ENCODE measurements around the gene MIER3.

Gene MIER3

DNA sequence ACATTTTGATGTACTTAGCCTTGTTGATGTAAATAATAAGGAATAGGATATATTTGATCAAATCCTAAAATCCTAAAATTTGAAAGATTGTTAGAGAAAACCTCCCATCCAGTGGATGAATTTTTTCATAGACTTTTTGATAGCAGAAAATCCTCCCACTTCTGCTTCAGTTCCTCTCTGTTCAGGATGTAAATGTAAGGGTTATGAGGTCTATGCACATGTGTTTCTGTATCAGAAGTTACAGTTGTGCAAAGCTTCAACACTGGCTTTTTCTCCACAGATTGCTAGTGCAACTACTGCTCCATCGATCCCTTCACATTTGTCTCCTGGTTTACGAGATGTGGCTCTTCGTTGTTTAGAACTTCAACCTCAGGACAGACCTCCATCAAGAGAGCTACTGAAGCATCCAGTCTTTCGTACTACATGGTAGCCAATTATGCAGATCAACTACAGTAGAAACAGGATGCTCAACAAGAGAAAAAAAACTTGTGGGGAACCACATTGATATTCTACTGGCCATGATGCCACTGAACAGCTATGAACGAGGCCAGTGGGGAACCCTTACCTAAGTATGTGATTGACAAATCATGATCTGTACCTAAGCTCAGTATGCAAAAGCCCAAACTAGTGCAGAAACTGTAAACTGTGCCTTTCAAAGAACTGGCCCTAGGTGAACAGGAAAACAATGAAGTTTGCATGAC, 58.5 kb downstream of the MIER3 start:
- DNase-seq = no peak

DNA sequence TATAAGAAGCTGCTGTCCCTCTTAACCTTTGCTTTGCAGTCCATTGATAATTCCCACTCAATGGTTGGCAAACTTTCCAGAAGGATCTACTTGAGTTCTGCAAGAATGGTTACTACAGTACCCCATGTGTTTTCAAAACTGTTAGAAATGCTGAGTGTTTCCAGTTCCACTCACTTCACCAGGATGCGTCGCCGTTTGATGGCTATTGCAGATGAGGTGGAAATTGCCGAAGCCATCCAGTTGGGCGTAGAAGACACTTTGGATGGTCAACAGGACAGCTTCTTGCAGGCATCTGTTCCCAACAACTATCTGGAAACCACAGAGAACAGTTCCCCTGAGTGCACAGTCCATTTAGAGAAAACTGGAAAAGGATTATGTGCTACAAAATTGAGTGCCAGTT, 70.4 kb downstream of the MIER3 start:
- DNase-seq = no peak

DNA sequence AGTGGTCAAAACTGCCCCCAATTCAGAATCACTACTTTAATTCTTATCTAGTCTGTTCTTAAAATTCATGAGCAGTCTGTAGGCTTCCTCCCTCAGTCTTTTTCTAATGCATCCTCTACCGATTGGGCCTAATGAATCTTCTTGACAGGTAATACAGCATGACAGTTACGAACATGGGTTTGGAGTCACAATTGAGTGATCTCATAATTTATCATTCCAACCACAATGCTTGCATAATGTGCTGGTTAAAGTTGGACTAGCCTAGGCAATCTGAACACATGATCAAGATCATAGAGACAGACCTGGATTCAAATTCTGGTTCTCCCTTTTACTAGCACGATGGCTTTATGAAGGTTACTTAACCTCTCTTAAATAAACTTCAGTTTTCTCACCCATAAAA, 75.6 kb downstream of the MIER3 start:
- DNase-seq = no peak

DNA sequence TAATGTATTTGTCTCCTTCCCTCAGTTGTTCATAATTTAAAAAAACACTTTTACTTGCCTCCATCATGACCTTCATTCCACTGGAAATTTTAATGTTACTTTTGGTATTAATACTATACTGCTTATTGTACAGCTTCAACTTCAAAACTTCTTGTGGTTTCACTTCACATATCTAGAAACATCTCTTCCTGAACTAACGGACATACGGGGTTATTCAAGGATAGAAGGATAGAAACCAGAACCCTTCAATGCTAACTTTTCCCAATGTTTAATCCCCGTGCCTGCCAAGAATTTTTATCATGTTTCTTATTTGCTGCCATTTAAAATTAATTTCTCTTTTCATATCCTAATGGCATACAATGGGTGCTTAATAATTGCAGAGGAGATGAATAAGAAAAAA, 78.9 kb downstream of the MIER3 start:
- no peak for DNase-seq

DNA sequence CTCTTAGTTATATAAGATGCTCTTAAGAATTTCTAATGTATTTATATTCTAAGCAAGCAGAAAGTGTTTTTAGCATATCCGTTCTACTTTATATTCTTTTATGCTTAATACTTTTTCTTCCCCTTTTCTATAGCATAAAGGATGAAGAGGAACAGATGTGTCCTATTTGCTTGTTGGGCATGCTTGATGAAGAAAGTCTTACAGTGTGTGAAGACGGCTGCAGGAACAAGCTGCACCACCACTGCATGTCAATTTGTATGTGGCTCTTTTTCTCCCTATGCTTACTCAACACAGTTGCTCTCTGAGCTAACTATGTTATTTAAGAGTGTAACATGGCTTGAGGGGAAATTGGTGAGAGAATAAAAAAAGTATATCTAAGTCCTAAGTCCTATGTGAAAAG, 80.1 kb downstream of the MIER3 start:
- DNase-seq = no peak
